Effector memory CD8-positive, alpha-beta T cell (primary cell): ENCODE results near the gene IL31RA.

ENCODE experiments used
- ATAC-seq: fragments of 150-1000 bp; cut with Tn5 transposase; replicated peaks from 2 replicates; pipeline ENCODE4 v1.10.0; 2021; ENCODE audit warnings: mild to moderate bottlenecking, moderate library complexity
- DNase-seq, 3 experiments: peaks; one replicate each; pipeline ENCODE4 v3.0.0; 2021
- H3K27ac Mint-ChIP-seq, 2 donors: one replicate each; pipeline ENCODE4 v1.8.0; 2022; ENCODE audit warnings: mild to moderate bottlenecking in 2 of 2, mixed read lengths in 2 of 2, moderate library complexity in 2 of 2
- H3K27me3 Mint-ChIP-seq, 2 donors: one replicate each; pipeline ENCODE4 v1.8.0; 2022; ENCODE audit warnings: mixed read lengths in 2 of 2
- H3K36me3 Mint-ChIP-seq: one replicate; pipeline ENCODE4 v1.8.0; 2022; ENCODE audit warnings: mild to moderate bottlenecking, moderate library complexity, mixed read lengths; ENCODE audit not compliant: insufficient read depth
- H3K4me1 Mint-ChIP-seq, 2 donors: one replicate each; pipeline ENCODE4 v1.8.0; 2022; ENCODE audit warnings: low read depth in 2 of 2, mixed read lengths in 2 of 2
- H3K4me3 Mint-ChIP-seq, 2 donors: one replicate each; pipeline ENCODE4 v1.8.0; 2022; ENCODE audit warnings: mild to moderate bottlenecking in 2 of 2, mixed read lengths in 2 of 2, moderate library complexity in 2 of 2
- H3K9me3 Mint-ChIP-seq, 2 donors: one replicate each; pipeline ENCODE4 v1.8.0; 2022; ENCODE audit warnings: mixed read lengths in 2 of 2

IL31RA gene

GRCh38 chr5:55913466-55914413 lies 62.6 kb downstream of the IL31RA start:
- DNase-seq (no peak), ATAC-seq (no peak)
- no peaks in the 10 kb centered on the region for H3K9me3 Mint-ChIP-seq
- no peaks in the 10 kb centered on the region for H3K4me1 Mint-ChIP-seq
- no peak overlapping the region for H3K4me3 Mint-ChIP-seq
- no peak overlapping the region for H3K27ac Mint-ChIP-seq
- H3K27me3 Mint-ChIP-seq = peaks cover 0 to 4% of the 10 kb centered on the region in 2 donors
- H3K36me3 Mint-ChIP-seq = no peaks in the 10 kb centered on the region

- peaks cover 0 to 4% of the 10 kb centered on the region in 2 donors for H3K27me3 Mint-ChIP-seq
- no peak overlapping the region for H3K27ac Mint-ChIP-seq
- DNase-seq = no peak
- peaks cover 0 to 4% of the 10 kb centered on the region in 2 donors for H3K4me1 Mint-ChIP-seq
- no peaks in the 10 kb centered on the region for H3K36me3 Mint-ChIP-seq
- ATAC-seq = no peak
- no peak overlapping the region for H3K4me3 Mint-ChIP-seq
- no peaks in the 10 kb centered on the region for H3K9me3 Mint-ChIP-seq
These were observed 63.8 kb downstream of the IL31RA start for GRCh38 chr5:55914971-55915370.

GRCh38 chr5:55915783-55916182 lies 64.6 kb downstream of the IL31RA start:
- Mint-ChIP-seq H3K36me3 (no peaks in the 10 kb centered on the region), H3K27me3 (peaks cover 0 to 4% of the 10 kb centered on the region in 2 donors), H3K4me1 (peaks cover 0 to 4% of the 10 kb centered on the region in 2 donors)

GRCh38 chr5:55916986-55917385 lies 65.8 kb downstream of the IL31RA start:
- H3K4me3 Mint-ChIP-seq = no peak overlapping the region
- H3K9me3 Mint-ChIP-seq = no peaks in the 10 kb centered on the region
- H3K4me1 Mint-ChIP-seq = peaks cover 0 to 4% of the 10 kb centered on the region in 2 donors
- ATAC-seq (no peak), DNase-seq (no peak)
- no peaks in the 10 kb centered on the region for H3K36me3 Mint-ChIP-seq
- H3K27me3 Mint-ChIP-seq = peaks cover 0 to 4% of the 10 kb centered on the region in 2 donors
- no peak overlapping the region for H3K27ac Mint-ChIP-seq

More at GRCh38 chr5:55915783-55916182, 64.6 kb downstream of the IL31RA start:
- Mint-ChIP-seq H3K4me3 (no peak overlapping the region), H3K9me3 (no peaks in the 10 kb centered on the region), H3K27ac (no peak overlapping the region)
- DNase-seq (no peak), ATAC-seq (no peak)

GRCh38 chr5:55917402-55918086 lies 66.4 kb downstream of the IL31RA start:
- ATAC-seq (no peak), DNase-seq (no peak)
- Mint-ChIP-seq H3K36me3 (no peaks in the 10 kb centered on the region), H3K9me3 (no peaks in the 10 kb centered on the region), H3K27me3 (no peaks in the 10 kb centered on the region), H3K4me1 (peaks cover 0 to 4% of the 10 kb centered on the region in 2 donors), H3K27ac (no peak overlapping the region), H3K4me3 (no peak overlapping the region)

- Mint-ChIP-seq H3K4me1 (peaks cover 7% of the 10 kb centered on the region in 2 donors), H3K36me3 (no peaks in the 10 kb centered on the region), H3K4me3 (no peak overlapping the region), H3K9me3 (no peaks in the 10 kb centered on the region), H3K27ac (no peak overlapping the region), H3K27me3 (no peaks in the 10 kb centered on the region)
- DNase-seq (no peak), ATAC-seq (no peak)
These were observed 67.2 kb downstream of the IL31RA start for GRCh38 chr5:55918087-55919035.

- DNase-seq = no peak
- no peak overlapping the region for H3K4me3 Mint-ChIP-seq
- H3K27ac Mint-ChIP-seq = no peak overlapping the region
- H3K27me3 Mint-ChIP-seq = peaks cover 0 to 12% of the 10 kb centered on the region in 2 donors
- ATAC-seq = no peak
- H3K9me3 Mint-ChIP-seq = no peaks in the 10 kb centered on the region
- peaks cover 13 to 15% of the 10 kb centered on the region in 2 donors for H3K4me1 Mint-ChIP-seq
- H3K36me3 Mint-ChIP-seq = no peaks in the 10 kb centered on the region
These were observed 68.5 kb downstream of the IL31RA start for GRCh38 chr5:55919625-55920024.

GRCh38 chr5:55920784-55921183 lies 69.6 kb downstream of the IL31RA start:
- no peak overlapping the region for H3K4me3 Mint-ChIP-seq
- H3K27ac Mint-ChIP-seq = no peak overlapping the region
- no peak for DNase-seq
- peaks cover 13 to 15% of the 10 kb centered on the region in 2 donors for H3K4me1 Mint-ChIP-seq
- no peaks in the 10 kb centered on the region for H3K36me3 Mint-ChIP-seq
- H3K27me3 Mint-ChIP-seq = peaks cover 0 to 13% of the 10 kb centered on the region in 2 donors
- ATAC-seq = no peak
- H3K9me3 Mint-ChIP-seq = no peaks in the 10 kb centered on the region

- ATAC-seq (no peak), DNase-seq (no peak)
- H3K4me3 Mint-ChIP-seq = no peak overlapping the region
- H3K36me3 Mint-ChIP-seq = no peaks in the 10 kb centered on the region
- H3K9me3 Mint-ChIP-seq = no peaks in the 10 kb centered on the region
- peaks cover 0 to 13% of the 10 kb centered on the region in 2 donors for H3K27me3 Mint-ChIP-seq
- H3K27ac Mint-ChIP-seq = no peak overlapping the region
- H3K4me1 Mint-ChIP-seq = peaks cover 13 to 15% of the 10 kb centered on the region in 2 donors
These were observed 70.5 kb downstream of the IL31RA start for GRCh38 chr5:55921617-55922016.

- no peaks in the 10 kb centered on the region for H3K36me3 Mint-ChIP-seq
- peaks cover 13 to 15% of the 10 kb centered on the region in 2 donors for H3K4me1 Mint-ChIP-seq
- H3K4me3 Mint-ChIP-seq = peak overlapping the region; percentile 85 to 87
- DNase-seq (peak; percentile 14 to 27 (median 16)), ATAC-seq (peak; percentile 87)
- H3K27me3 Mint-ChIP-seq = peaks cover 0 to 13% of the 10 kb centered on the region in 2 donors
- peak overlapping the region; percentile 87 to 90 for H3K27ac Mint-ChIP-seq
- H3K9me3 Mint-ChIP-seq = no peaks in the 10 kb centered on the region
These were observed 72.1 kb downstream of the IL31RA start for GRCh38 chr5:55923177-55923771.

GRCh38 chr5:55923865-55924500 lies 72.8 kb downstream of the IL31RA start:
- Mint-ChIP-seq H3K9me3 (no peaks in the 10 kb centered on the region), H3K4me3 (peak overlapping the region; percentile 85 to 87), H3K27ac (peak overlapping the region; percentile 87 to 90), H3K36me3 (no peaks in the 10 kb centered on the region), H3K27me3 (peaks cover 0 to 13% of the 10 kb centered on the region in 2 donors), H3K4me1 (peaks cover 13 to 15% of the 10 kb centered on the region in 2 donors)
- ATAC-seq = peak; percentile 9
- no peak for DNase-seq

GRCh38 chr5:55924744-55925143 lies 73.6 kb downstream of the IL31RA start:
- no peak for DNase-seq
- H3K9me3 Mint-ChIP-seq = no peaks in the 10 kb centered on the region
- peaks cover 9 to 15% of the 10 kb centered on the region in 2 donors for H3K4me1 Mint-ChIP-seq
- H3K36me3 Mint-ChIP-seq = no peaks in the 10 kb centered on the region
- peaks cover 0 to 16% of the 10 kb centered on the region in 2 donors for H3K27me3 Mint-ChIP-seq
- H3K27ac Mint-ChIP-seq = peak overlapping the region in 1 of 2 donors; percentile 31
- peak overlapping the region in 1 of 2 donors; percentile 29 for H3K4me3 Mint-ChIP-seq
- no peak for ATAC-seq
